ENCODE results near the gene SETD9.

SETD9 gene

GRCh38 chr5:56910210-56910965 lies 992 bp downstream of the SETD9 start:
- no peak for TF ChIP-seq POLR2AphosphoS5 (IDR thresholded peaks at IDR 0.05; ENCODE audit: low read depth, low read length)
- TF ChIP-seq, protein P1, sequence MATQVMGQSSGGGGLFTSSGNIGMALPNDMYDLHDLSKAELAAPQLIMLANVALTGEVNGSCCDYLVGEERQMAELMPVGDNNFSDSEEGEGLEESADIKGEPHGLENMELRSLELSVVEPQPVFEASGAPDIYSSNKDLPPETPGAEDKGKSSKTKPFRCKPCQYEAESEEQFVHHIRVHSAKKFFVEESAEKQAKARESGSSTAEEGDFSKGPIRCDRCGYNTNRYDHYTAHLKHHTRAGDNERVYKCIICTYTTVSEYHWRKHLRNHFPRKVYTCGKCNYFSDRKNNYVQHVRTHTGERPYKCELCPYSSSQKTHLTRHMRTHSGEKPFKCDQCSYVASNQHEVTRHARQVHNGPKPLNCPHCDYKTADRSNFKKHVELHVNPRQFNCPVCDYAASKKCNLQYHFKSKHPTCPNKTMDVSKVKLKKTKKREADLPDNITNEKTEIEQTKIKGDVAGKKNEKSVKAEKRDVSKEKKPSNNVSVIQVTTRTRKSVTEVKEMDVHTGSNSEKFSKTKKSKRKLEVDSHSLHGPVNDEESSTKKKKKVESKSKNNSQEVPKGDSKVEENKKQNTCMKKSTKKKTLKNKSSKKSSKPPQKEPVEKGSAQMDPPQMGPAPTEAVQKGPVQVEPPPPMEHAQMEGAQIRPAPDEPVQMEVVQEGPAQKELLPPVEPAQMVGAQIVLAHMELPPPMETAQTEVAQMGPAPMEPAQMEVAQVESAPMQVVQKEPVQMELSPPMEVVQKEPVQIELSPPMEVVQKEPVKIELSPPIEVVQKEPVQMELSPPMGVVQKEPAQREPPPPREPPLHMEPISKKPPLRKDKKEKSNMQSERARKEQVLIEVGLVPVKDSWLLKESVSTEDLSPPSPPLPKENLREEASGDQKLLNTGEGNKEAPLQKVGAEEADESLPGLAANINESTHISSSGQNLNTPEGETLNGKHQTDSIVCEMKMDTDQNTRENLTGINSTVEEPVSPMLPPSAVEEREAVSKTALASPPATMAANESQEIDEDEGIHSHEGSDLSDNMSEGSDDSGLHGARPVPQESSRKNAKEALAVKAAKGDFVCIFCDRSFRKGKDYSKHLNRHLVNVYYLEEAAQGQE (IDR thresholded peaks at IDR 0.05; ENCODE audit: insufficient read depth in 1 of 2, low read depth in 2 of 2, low read length in 2 of 2): no peak
- TF ChIP-seq FOXP2 (optimal IDR thresholded peaks at IDR 0.05; ENCODE audit: borderline replicate concordance, extremely low read depth, extremely low read length, insufficient read depth): no peak
- no peak for TF ChIP-seq SIN3A (IDR thresholded peaks at IDR 0.05; ENCODE audit: borderline replicate concordance, insufficient read depth, low read length)
- TF ChIP-seq TAF1 (IDR thresholded peaks at IDR 0.05; ENCODE audit: borderline replicate concordance, insufficient read depth, low read length): no peak

GRCh38 chr5:56913766-56914165 lies 4.4 kb downstream of the SETD9 start:
- TF ChIP-seq, protein P1 (IDR thresholded peaks at IDR 0.05; ENCODE audit: insufficient read depth in 1 of 2, low read depth in 2 of 2, low read length in 2 of 2): no peak
- no peak for TF ChIP-seq TAF1 (IDR thresholded peaks at IDR 0.05; ENCODE audit: borderline replicate concordance, insufficient read depth, low read length)
- TF ChIP-seq SIN3A (IDR thresholded peaks at IDR 0.05; ENCODE audit: borderline replicate concordance, insufficient read depth, low read length): no peak
- TF ChIP-seq POLR2AphosphoS5 (IDR thresholded peaks at IDR 0.05; ENCODE audit: low read depth, low read length): no peak
- no peak for TF ChIP-seq FOXP2 (optimal IDR thresholded peaks at IDR 0.05; ENCODE audit: borderline replicate concordance, extremely low read depth, extremely low read length, insufficient read depth)

DNA sequence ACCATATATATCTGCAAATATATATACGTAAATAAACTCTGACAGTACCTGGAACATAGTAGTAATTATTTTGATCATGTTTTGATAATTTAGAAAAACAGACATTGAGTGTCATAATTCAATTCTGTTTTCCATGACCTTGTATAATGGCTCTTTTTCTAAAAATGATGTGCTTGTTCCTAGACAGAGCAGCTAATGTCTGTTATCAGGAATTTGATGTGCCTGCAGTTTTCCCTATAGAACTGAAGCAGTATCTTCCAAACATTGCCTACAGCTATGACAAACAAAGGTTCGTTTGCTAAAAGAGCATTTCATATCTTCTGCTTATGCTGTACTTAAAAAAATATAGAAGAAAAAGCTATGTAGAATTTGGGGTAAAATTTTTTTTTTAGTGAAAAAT lies 5.3 kb downstream of the SETD9 start:
- TF ChIP-seq FOXP2 (optimal IDR thresholded peaks at IDR 0.05; ENCODE audit: borderline replicate concordance, extremely low read depth, extremely low read length, insufficient read depth): no peak

DNA sequence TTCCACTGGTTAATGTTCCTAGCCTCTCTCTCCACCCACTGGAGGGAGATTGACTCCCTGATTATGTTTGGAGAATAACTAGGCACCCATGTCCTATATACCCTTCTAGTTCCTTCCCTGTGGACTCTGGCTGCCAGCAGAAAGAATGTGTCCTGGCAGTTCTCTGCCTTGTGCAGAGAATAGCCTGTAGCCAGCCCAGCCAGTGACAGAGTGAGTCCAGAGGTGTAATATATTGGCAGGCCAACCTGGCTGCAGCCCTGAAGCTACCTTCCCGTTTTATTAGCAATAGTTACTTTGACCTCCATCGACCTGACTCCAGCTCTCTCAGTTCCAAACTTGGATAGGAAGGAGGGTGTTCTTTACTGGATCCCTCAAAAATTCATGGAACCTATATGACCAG lies 8.1 kb downstream of the SETD9 start:
- TF ChIP-seq, protein P1 (IDR thresholded peaks at IDR 0.05; ENCODE audit: insufficient read depth in 1 of 2, low read depth in 2 of 2, low read length in 2 of 2): no peak
- TF ChIP-seq TAF1 (IDR thresholded peaks at IDR 0.05; ENCODE audit: borderline replicate concordance, insufficient read depth, low read length) (no peak), SIN3A (IDR thresholded peaks at IDR 0.05; ENCODE audit: borderline replicate concordance, insufficient read depth, low read length) (no peak), POLR2AphosphoS5 (IDR thresholded peaks at IDR 0.05; ENCODE audit: low read depth, low read length) (no peak), FOXP2 (optimal IDR thresholded peaks at IDR 0.05; ENCODE audit: borderline replicate concordance, extremely low read depth, extremely low read length, insufficient read depth) (no peak)

GRCh38 chr5:56918054-56918453 lies 8.7 kb downstream of the SETD9 start:
- TF ChIP-seq, protein P1 (IDR thresholded peaks at IDR 0.05; ENCODE audit: insufficient read depth in 1 of 2, low read depth in 2 of 2, low read length in 2 of 2): no peak
- TF ChIP-seq SIN3A (IDR thresholded peaks at IDR 0.05; ENCODE audit: borderline replicate concordance, insufficient read depth, low read length) (no peak), TAF1 (IDR thresholded peaks at IDR 0.05; ENCODE audit: borderline replicate concordance, insufficient read depth, low read length) (no peak), FOXP2 (optimal IDR thresholded peaks at IDR 0.05; ENCODE audit: borderline replicate concordance, extremely low read depth, extremely low read length, insufficient read depth) (no peak)

Measured in PFSK-1 (cell line).